Adrenal gland (tissue), 5 donors: ENCODE results near the gene SPOCK3.

Experiments
- POLR2A ChIP-seq, 2 donors: fragments of 450-650 bp; IDR thresholded peaks; one replicate each; pipeline ENCODE4 v1.6.1; 2017; ENCODE audit warnings: antibody characterized with exemption in 2 of 2, mild to moderate bottlenecking in 2 of 2, moderate library complexity in 1 of 2
- TF ChIP-seq, protein P1 (sequence below), 6 experiments: fragments of 450-650 bp in 4 of 6; fragments of 200-600 bp in 2 of 6; sonication (generic) in 1 of 6; IDR thresholded peaks; 1 replicate in 5 of 6; 2 replicates in 1 of 6; pipeline versions ENCODE4 v1.5.1 to v1.8.0; 2016 to 2021; ENCODE audit warnings: antibody characterized with exemption in 6 of 6, mild to moderate bottlenecking in 2 of 6, moderate library complexity in 1 of 6
- donor health status: DM: no; HTN: no; CAD: no.

DNA sequence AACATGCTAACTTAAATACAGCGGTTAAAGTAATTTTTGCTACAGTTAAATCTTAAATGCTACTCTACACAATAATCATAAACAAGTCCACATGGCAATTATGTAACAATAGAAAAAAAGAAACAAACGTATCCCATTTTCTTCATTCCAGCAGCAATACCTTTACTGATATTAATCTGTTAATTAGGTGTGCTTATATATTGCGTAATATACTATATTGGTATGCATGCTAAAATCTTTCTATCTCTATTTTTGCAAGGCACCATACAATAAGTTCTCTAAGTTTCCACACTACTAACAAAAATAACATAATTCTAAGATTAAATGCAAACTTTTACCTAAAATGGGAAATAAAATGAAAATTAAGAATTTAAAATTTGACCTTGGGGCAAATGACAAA, 500.6 kb downstream of the SPOCK3 start:
- TF ChIP-seq, protein P1, sequence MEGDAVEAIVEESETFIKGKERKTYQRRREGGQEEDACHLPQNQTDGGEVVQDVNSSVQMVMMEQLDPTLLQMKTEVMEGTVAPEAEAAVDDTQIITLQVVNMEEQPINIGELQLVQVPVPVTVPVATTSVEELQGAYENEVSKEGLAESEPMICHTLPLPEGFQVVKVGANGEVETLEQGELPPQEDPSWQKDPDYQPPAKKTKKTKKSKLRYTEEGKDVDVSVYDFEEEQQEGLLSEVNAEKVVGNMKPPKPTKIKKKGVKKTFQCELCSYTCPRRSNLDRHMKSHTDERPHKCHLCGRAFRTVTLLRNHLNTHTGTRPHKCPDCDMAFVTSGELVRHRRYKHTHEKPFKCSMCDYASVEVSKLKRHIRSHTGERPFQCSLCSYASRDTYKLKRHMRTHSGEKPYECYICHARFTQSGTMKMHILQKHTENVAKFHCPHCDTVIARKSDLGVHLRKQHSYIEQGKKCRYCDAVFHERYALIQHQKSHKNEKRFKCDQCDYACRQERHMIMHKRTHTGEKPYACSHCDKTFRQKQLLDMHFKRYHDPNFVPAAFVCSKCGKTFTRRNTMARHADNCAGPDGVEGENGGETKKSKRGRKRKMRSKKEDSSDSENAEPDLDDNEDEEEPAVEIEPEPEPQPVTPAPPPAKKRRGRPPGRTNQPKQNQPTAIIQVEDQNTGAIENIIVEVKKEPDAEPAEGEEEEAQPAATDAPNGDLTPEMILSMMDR (IDR thresholded peaks at IDR 0.05), result no peak
- no peak for TF ChIP-seq POLR2A (IDR thresholded peaks at IDR 0.05)
